ENCODE data around the gene RSRP1. TPM values are rescaled to one million over a fixed set of nuclear protein-coding genes. Genes with fewer than 3 reads are reported as not detected.
"Not testable (repeated sequence)": the region's sequence is repeated elsewhere in the genome, so short reads cannot be mapped to it uniquely, and the experiment has no call there.

Gene RSRP1
- total RNA-seq, 1 donor from 2014 or later = 122 TPM

DNA sequence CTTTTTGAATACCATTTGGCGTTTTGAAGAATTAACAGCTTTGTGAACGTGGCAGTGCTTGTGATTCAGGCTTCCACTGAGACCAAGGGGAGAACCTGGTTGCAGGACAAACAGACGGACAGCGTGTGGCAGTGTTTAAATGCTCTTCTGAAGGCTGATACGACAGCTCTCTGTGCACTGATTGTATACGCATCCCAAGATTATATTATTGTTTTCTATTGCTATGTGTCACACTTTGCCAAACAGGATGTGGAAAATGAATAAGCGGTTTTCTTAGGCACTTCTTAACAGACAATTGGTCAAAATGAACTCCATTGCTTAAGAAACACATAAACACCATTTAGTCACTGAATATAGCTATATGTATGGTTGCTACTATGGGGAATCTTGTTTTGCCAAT, 12.6 kb upstream of the RSRP1 start:
- not testable (repeated sequence) for H3K4me3 Mint-ChIP-seq (ENCODE audit: unreplicated experiment); H3K4me1 Mint-ChIP-seq (ENCODE audit: unreplicated experiment); DNase-seq (ENCODE audit: extremely low spot score, unreplicated experiment); H3K9me3 Mint-ChIP-seq (ENCODE audit: unreplicated experiment); H3K27ac Mint-ChIP-seq (ENCODE audit: unreplicated experiment); H3K27me3 Mint-ChIP-seq (ENCODE audit: unreplicated experiment); H3K36me3 Mint-ChIP-seq (ENCODE audit: unreplicated experiment)
- TF ChIP-seq, protein P1, sequence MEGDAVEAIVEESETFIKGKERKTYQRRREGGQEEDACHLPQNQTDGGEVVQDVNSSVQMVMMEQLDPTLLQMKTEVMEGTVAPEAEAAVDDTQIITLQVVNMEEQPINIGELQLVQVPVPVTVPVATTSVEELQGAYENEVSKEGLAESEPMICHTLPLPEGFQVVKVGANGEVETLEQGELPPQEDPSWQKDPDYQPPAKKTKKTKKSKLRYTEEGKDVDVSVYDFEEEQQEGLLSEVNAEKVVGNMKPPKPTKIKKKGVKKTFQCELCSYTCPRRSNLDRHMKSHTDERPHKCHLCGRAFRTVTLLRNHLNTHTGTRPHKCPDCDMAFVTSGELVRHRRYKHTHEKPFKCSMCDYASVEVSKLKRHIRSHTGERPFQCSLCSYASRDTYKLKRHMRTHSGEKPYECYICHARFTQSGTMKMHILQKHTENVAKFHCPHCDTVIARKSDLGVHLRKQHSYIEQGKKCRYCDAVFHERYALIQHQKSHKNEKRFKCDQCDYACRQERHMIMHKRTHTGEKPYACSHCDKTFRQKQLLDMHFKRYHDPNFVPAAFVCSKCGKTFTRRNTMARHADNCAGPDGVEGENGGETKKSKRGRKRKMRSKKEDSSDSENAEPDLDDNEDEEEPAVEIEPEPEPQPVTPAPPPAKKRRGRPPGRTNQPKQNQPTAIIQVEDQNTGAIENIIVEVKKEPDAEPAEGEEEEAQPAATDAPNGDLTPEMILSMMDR (IDR thresholded peaks at IDR 0.05) = peak; percentile 44

DNA sequence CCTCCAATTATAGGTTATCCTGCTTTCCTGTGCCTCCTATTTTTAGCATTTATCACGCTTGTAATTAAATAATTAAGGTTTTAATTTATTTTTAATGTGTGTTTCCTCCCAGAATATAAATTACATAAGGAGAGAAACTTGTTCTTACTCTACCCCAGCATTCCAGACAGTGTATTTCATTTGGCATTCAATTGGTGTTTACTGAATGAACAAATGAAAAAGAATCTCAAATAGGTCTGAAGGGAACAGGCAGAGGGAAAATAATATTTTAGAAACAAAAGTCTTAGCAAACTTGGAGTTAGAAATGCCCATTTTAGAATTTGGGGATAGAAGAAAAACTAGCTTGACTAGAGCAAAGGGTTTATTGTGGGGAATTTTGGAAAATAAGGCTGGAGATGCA, 9.9 kb upstream of the RSRP1 start:
- Mint-ChIP-seq H3K4me1 (ENCODE audit: unreplicated experiment) (peaks cover 4% of the 10 kb centered on the region), H3K36me3 (ENCODE audit: unreplicated experiment) (no peaks in the 10 kb centered on the region), H3K9me3 (ENCODE audit: unreplicated experiment) (no peaks in the 10 kb centered on the region), H3K27ac (ENCODE audit: unreplicated experiment) (no peak overlapping the region), H3K4me3 (ENCODE audit: unreplicated experiment) (no peak overlapping the region), H3K27me3 (ENCODE audit: unreplicated experiment) (no peaks in the 10 kb centered on the region)
- TF ChIP-seq, protein P1 (IDR thresholded peaks at IDR 0.05) = no peak
- no peak for DNase-seq (ENCODE audit: extremely low spot score, unreplicated experiment)

DNA sequence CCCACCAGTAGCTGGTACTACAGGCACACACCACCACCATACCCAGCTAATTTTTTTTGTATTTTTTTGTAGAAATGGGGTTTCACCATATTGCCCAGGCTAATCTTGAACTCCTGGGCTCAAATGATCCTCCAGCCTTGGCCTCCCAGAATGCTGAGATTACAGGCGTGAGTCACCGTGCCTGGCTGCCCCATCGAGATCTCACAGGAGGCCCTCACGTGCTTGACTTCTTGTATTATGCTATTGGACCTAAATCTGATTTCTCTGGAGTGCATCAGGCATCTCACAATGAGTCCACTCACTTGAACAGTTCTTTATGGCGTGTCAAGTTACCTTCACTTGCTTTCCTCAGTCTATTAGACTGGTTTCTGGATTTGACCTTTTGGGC, 9.3 kb upstream of the RSRP1 start:
- H3K27ac Mint-ChIP-seq (ENCODE audit: unreplicated experiment) = no peak overlapping the region
- no peaks in the 10 kb centered on the region for H3K36me3 Mint-ChIP-seq (ENCODE audit: unreplicated experiment)
- H3K9me3 Mint-ChIP-seq (ENCODE audit: unreplicated experiment) = no peaks in the 10 kb centered on the region
- H3K4me1 Mint-ChIP-seq (ENCODE audit: unreplicated experiment) = peaks cover 4% of the 10 kb centered on the region
- H3K27me3 Mint-ChIP-seq (ENCODE audit: unreplicated experiment) = no peaks in the 10 kb centered on the region
- TF ChIP-seq, protein P1 (IDR thresholded peaks at IDR 0.05) = no peak
- no peak for DNase-seq (ENCODE audit: extremely low spot score, unreplicated experiment)
- H3K4me3 Mint-ChIP-seq (ENCODE audit: unreplicated experiment) = no peak overlapping the region

DNA sequence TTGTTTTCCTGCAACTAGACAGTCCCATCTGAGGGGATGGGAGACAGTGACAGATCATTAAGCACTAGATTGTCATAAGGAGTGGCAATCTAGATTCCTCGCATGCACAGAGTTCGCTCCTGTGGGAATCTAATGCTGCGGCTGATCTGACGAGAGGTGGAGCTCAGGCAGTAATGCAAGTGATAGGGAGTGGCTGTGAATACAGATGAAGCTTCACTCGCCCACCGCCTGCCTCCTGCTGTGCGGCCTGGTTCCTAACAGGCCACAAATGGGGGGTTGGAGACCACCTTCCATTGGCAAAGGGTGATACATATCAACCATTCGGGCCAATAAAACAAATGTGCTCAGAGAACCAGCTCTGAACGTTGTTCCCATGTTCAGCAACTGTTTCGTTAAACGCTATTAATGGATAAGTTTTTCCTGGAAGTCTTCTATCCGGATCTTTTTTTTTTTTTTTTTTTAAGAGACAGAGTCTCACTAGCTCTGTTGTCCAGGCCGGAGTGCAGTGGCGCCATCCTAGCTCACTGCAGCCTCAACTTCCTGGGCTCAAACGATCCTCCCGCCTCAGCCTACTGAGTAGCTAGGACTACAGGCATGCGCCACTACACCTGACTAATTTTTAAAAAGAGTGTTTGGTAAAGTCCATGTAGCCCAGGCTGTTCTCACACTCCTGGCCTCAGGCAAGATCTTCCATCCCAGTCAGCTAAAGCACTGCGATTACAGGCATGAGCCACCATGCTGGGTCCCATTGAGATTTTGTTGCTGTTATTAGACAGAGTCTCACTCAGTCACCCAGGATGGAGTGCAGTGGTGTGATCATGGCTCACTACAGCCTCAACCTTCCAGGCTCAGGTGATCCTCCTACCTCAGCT, 8.7 kb upstream of the RSRP1 start:
- no peaks in the 10 kb centered on the region for H3K9me3 Mint-ChIP-seq (ENCODE audit: unreplicated experiment)
- no peaks in the 10 kb centered on the region for H3K36me3 Mint-ChIP-seq (ENCODE audit: unreplicated experiment)
- TF ChIP-seq, protein P1 (IDR thresholded peaks at IDR 0.05) = no peak
- no peak overlapping the region for H3K27ac Mint-ChIP-seq (ENCODE audit: unreplicated experiment)
- DNase-seq (ENCODE audit: extremely low spot score, unreplicated experiment) = no peak
- no peak overlapping the region for H3K4me3 Mint-ChIP-seq (ENCODE audit: unreplicated experiment)
- peaks cover 4% of the 10 kb centered on the region for H3K4me1 Mint-ChIP-seq (ENCODE audit: unreplicated experiment)
- no peaks in the 10 kb centered on the region for H3K27me3 Mint-ChIP-seq (ENCODE audit: unreplicated experiment)

DNA sequence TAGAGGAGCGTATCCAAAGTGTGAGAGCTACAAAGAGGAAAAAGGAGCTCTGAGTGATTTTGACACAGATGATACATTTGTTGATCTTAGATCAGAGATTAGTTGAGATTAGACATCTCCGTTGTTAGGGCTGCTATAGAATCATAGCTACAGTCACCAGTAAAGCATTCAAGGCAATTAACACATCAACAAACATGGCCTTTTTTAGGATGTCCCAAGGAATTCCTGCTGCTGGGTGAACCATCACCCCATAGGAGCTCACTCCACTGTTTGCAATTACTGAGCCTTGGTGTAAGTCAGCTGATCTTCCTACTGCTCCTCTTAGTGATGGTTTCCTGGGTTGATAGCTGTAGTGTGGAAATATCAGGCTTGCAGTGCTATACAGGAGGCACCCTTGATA, 6.7 kb upstream of the RSRP1 start:
- no peak for DNase-seq (ENCODE audit: extremely low spot score, unreplicated experiment)
- TF ChIP-seq, protein P1 (IDR thresholded peaks at IDR 0.05) = no peak
- H3K4me1 Mint-ChIP-seq (ENCODE audit: unreplicated experiment) = no peaks in the 10 kb centered on the region

More for the DNA sequence above, 6.7 kb upstream of the RSRP1 start:
- Mint-ChIP-seq H3K4me3 (ENCODE audit: unreplicated experiment) (no peak overlapping the region), H3K9me3 (ENCODE audit: unreplicated experiment) (no peaks in the 10 kb centered on the region), H3K27me3 (ENCODE audit: unreplicated experiment) (no peaks in the 10 kb centered on the region), H3K36me3 (ENCODE audit: unreplicated experiment) (no peaks in the 10 kb centered on the region), H3K27ac (ENCODE audit: unreplicated experiment) (no peak overlapping the region)
